NCI-H2227 (cell line): ENCODE data around the gene EML1.

Source experiments
- DNase-seq: peaks from one replicate; lab custom pipeline; 2025; ENCODE audit not compliant: unreplicated experiment; lab: John Stamatoyannopoulos, UW

EML1 gene

GRCh38 chr14:99892406-99892805 is 99.2 kb downstream of the EML1 start:
- no peak for DNase-seq

- no peak for DNase-seq
Observed at GRCh38 chr14:99896361-99896760, 103.1 kb downstream of the EML1 start.

- DNase-seq: peak; percentile 39
Observed at GRCh38 chr14:99899578-99900178, 106.5 kb downstream of the EML1 start.

GRCh38 chr14:99902925-99903324 is 109.7 kb downstream of the EML1 start:
- DNase-seq: no peak

DNA sequence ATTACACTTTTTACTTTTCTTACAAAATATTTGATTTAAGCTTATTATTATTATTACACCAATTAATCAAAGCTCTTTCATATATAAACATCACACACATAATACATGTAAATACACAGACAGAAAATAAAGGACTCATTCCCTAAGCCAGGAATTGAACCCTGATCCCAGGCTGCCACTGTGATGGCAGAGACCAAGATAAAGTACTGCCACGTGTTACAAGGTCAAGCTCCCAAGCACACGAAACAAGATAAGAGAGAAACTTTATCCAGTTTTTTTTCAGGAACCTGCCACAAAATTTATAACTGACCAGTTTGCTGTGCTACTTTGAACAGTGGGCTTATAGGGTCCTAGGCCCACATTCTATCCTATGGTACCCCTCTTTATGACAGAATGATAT is 111.3 kb downstream of the EML1 start:
- no peak for DNase-seq

DNA sequence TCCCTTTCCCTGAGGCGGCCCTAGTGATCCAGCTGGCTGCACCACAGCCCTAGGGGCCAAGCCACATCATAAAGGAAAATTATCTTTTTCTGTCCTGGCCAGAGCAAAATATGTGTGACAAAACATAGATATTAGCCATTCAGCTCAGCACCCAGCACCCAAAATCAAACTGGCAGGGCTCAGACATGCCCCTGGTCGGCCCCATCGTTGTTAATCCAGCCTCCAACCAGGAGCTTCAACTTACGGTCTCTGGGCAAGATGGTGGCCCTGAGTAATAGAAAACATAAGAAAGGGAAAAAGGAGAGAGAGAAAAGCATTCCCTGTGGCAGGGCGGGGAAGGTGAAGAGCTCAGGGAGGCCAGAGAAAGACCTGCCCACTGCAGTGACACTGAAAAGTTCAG is 111.9 kb downstream of the EML1 start:
- DNase-seq: no peak

- no peak for DNase-seq
Observed at GRCh38 chr14:99907761-99908652, 114.8 kb downstream of the EML1 start.

DNA sequence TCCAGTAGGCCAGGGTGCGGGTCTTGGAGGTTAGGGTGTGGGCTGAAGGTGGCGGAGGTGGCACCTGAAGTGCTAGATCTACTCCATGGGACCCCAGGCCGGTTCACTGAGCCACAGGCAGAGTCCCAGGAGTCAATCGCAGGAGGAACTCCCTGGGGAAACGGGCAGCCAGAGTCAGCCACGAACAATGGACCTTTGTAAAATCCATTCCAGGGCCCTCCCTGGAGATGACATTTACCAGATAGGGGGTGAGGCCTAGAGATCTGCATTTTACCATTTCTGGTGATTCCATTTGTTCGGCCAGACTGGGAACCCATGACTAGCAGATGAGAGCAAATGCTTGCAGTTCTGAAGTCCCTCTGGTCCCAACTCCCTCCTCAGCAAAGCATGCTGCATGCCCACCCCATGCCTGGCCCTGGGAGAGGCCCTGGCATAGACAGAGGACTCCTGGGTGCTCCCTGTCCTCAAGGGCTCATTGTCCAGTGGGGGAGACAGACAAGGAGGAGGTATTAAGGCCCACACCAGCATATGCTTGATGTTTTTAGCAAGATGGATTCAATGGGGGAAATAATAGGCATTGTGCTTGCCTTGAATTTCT is 115.5 kb downstream of the EML1 start:
- no peak for DNase-seq

DNA sequence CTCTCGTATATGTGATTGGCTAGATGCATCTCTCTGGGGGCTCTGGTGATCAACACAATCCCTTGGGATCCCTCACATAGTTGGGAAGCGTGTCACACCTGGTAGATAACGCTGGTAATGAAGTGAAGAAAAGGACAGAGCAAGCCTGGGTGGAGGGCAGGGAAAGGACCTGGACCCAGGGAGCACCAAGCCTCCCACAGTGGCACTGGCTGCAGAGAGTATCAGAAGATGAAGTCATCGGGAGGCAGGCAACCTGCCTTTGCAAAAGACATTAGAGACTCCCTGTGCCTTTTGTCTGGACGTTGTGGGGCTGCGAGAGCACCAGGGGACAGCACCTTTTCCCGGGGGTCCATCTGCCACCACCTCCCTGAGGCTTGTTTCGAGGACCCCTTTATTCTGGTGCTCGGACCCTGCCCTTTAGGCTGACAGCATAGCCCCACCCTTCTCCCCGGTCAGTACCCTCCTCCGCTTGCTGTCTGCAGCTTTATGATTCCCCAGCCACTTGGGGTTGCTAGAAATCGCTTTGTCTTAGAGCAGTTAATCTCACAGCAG is 116.4 kb downstream of the EML1 start:
- DNase-seq: no peak

DNA sequence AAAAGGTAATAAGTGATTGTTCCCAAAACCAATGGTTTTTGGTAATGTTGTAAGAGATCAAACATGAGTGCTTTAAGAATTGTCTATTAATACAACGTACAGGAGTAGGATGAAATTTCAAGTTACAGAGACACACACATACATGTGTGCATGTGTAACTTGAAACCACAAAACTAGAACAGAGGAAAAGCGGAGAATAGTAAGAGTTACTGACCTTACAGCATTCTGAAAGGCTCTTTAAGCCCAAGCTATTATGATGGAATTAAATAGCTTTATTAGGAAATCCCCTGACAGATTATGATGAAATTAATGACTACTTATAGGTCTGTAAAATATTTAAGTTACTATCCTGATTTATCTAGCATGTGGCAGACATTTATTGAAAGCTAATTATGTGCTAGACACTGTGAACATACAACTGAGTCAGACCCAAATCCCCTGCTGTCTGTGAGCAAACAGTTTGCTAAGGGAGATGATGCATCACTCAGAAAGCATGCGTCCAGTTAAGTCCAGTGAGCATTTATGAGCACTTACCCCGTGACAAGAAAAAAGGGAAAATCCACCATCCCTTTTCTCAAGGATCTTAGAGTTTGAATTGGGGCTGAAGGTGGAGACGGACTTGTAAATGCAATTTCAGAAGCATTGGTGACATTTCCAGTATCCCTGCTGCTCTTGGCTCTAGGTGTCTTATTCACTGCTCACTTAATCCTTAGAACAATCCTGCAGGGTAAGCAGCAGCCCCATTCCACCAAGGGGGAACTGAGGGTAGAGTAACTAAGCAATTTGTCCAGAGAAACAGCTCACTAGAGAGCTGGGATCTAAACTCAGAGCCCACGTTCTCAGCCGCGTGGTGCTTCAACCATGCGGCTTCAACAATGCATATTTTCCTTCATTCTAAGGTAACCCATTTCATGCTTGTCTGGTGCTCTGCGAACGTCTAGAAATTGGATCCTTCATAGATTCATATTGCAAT is 117.4 kb downstream of the EML1 start:
- no peak for DNase-seq

DNA sequence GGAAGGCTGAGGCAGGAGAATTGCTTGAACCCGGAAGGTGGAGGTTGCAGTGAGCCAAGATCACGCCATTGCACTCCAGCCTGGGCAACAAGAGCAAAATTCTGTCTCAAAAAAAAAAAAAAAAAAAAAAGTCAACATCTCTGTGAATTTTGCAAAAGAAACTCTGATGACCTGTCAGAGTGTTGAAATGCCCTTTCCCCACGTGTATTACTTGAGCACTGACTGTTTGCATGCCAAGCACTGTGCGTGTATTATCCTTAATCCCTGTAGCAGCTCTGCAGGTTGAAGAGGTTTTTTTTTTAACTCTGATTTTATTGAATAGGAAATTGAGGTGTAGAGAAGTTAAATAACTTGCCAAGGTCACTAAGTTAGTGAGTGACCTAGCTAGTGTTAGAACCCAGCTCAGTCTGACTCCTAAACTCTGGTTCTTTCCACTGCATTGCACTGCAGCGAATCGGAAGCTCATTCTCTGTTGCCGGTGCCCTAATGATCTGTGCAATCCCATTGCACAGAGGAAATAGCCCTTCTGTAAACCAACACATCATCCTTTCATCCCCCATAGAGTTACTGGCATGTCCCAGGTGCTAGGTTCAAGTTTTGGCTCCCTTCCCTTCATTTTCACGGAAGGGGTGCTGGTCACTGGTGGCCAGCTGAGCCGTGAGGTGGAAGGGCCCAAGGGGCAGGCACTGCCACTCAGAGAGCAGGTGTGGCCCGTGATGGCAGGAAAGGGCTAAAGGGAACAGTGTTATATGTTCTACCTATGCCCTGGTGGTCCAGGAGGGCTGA is 122.3 kb downstream of the EML1 start:
- DNase-seq: no peak

DNA sequence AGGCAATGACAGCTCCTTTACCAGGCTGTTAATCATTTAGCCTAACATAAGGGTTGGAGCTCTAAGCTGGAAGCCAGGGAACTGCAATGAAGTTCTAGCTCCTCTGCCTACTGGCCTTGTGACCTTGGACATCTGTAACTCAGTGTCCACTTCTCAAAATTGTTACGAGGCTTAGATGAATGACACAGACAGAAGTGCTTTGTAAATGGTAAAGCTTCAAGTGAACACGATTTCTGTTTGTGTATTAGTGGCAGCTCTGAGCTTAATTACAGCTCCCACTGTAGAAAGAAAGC is 122.8 kb downstream of the EML1 start:
- no peak for DNase-seq

DNA sequence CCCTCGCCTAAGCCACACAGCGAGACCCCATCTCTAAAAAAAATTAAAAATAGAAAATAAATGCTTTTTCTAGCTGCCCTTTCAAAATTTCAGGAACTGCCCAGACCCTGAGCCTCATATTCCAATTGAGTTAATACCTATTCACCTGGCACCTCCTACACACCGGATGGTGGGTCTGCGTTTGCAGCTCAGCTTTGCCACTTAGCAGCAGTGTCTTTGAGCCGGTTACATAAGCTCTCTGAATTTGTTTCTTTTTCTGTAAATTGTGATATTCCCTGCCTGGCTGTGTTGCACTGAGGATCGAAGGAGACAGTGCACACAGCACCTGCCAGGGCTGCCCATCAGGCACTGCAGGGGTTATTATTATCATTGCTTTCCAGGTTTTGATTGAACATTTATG is 125.6 kb downstream of the EML1 start:
- DNase-seq: no peak

DNA sequence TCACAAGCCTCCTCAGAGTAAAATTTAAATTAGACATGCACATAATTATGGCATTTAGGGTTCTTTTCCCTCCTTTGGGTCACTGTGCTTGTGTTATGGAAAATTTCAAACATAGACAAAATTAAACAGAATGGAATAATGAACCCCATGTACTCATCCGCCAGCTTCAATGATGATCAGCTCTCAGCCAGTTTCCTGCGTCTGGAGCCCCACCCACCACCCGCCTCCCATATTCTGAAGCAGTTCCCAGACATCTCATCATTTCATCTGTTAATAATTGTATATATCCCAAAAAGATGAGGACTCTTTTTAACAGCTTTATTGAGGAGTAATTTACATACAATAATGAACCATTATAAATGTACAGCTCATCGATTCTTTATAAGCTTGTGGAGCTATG is 128.2 kb downstream of the EML1 start:
- no peak for DNase-seq

GRCh38 chr14:99924379-99924778 is 131.2 kb downstream of the EML1 start:
- no peak for DNase-seq

DNA sequence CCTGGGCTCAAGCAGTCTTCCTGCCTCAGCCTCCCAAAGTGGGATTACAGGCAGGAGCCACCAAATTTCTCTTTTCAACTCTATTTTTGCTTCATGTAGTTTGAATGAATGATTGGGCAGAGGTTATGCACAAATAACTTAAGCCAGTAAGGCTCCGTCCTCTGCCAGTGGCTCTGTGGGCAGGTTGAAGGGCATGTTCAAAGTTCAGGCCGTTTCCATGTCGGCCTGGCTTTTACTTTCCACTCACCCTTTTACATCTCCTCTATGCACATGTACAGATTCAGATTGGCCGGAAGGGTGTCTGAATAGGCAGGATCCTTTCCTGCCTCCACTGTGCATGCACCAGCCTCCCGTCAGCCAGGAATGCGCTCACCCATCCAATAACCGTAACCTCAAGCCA is 132.3 kb downstream of the EML1 start:
- DNase-seq: no peak

DNA sequence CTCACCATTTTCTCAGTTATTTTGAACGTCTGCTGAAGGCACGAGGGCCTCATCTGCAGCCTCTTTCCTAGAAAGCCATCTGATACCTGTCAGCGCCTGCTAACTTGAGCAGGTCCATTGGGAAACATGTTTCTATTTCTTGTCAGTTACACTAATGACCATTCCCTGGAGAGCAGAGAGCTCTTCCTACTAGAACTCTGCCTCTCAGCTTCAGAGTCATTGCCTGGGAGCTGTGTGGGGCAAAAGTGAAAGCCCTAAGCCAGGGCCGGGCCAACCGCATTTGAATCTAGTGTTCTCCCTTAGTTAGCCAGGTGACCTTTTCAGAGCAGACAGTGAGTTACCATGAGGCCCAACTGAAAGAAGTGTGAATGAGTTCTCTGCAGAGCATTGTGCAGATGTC is 135.8 kb downstream of the EML1 start:
- DNase-seq: no peak

GRCh38 chr14:99929601-99930000 is 136.4 kb downstream of the EML1 start:
- no peak for DNase-seq

GRCh38 chr14:99930420-99931274 is 137.4 kb downstream of the EML1 start:
- DNase-seq: no peak
